Spleen (tissue), 7 donors: ENCODE measurements around the gene TYW5.

ENCODE experiments used
- CTCF ChIP-seq, 11 experiments: fragments of 200-600 bp in 7 of 11; fragments of 450-650 bp in 4 of 11; sonication (generic) in 4 of 11; IDR thresholded peaks in 8 of 11; conservative IDR thresholded peaks in 3 of 11; 1 replicate in 7 of 11; 2 replicates in 4 of 11; pipeline versions ENCODE4 v1.4.0 to v1.8.0; 2016 to 2021; ENCODE audit warnings: antibody characterized with exemption in 11 of 11, inconsistent platforms in 4 of 11, mild to moderate bottlenecking in 1 of 11
- POLR2A ChIP-seq, 3 donors: fragments of 450-650 bp; IDR thresholded peaks; one replicate each; pipeline ENCODE4 v1.5.1; 2017; ENCODE audit warnings: antibody characterized with exemption in 3 of 3, mild to moderate bottlenecking in 1 of 3
- POLR2AphosphoS5 ChIP-seq, 3 donors: sonication (generic); formaldehyde crosslinking; IDR thresholded peaks; one replicate each; pipeline ENCODE4 v1.5.1; 2017; ENCODE audit warnings: antibody characterized with exemption in 3 of 3
- donor health status: DM: no; HTN: no; CAD: no; lungs with moderate emphysema.
- donor health status: DM: no; HTN: no; CAD: no.
- donor health status: DM: no; HTN: no; CAD: no.

- TF ChIP-seq CTCF (IDR thresholded peaks at IDR 0.05 in 8 of 11, conservative IDR thresholded peaks at IDR 0.05 in 3 of 11) (no peak), POLR2AphosphoS5 (IDR thresholded peaks at IDR 0.05) (no peak), POLR2A (IDR thresholded peaks at IDR 0.05) (no peak)
Measured at GRCh38 chr2:199911877-199912161, 43.5 kb downstream of the TYW5 start.
